Upper lobe of left lung (tissue), 6 donors: ENCODE data around the gene XKR3. TPM values are rescaled to one million over a fixed set of nuclear protein-coding genes. Genes with fewer than 3 reads are reported as not detected.

Experiments
- ATAC-seq, 2 donors: fragments of 200-7000 bp; cut with Tn5 transposase; one replicate each; pipeline ENCODE4 v1.9.1; 2022; ENCODE audit warnings: mild to moderate bottlenecking in 2 of 2, moderate library complexity in 2 of 2; ENCODE audit not compliant: low FRiP score in 2 of 2
- DNase-seq, 2 donors: peaks; one replicate each; pipeline ENCODE4 v3.0.0-alpha.2; 2019 to 2020
- H3K27ac ChIP-seq, 4 donors: fragments of 200-600 bp; sonication (generic); one replicate each; pipeline ENCODE4 v1.5.1; 2016 to 2019
- H3K27me3 ChIP-seq, 4 donors: fragments of 200-600 bp; sonication (generic); one replicate each; pipeline ENCODE4 v1.5.1; 2017 to 2019
- H3K36me3 ChIP-seq, 4 donors: fragments of 200-600 bp; sonication (generic); one replicate each; pipeline ENCODE4 v1.5.1; 2016 to 2019
- H3K4me1 ChIP-seq, 4 donors: fragments of 200-600 bp; sonication (generic); one replicate each; pipeline ENCODE4 v1.5.1; 2018 to 2019
- H3K4me3 ChIP-seq, 4 donors: fragments of 200-600 bp; sonication (generic); one replicate each; pipeline ENCODE4 v1.5.1; 2017 to 2019; ENCODE audit warnings: mild to moderate bottlenecking in 2 of 4, moderate library complexity in 1 of 4
- H3K9me3 ChIP-seq, 4 donors: fragments of 200-600 bp; sonication (generic); one replicate each; pipeline ENCODE4 v1.5.1; 2018 to 2019
- CTCF ChIP-seq, 6 experiments: fragments of 450-650 bp in 4 of 6; fragments of 200-600 bp in 2 of 6; sonication (generic) in 2 of 6; IDR thresholded peaks; one replicate each; pipeline ENCODE4 v1.5.1; 2016 to 2019; ENCODE audit warnings: antibody characterized with exemption in 6 of 6
- EP300 ChIP-seq, 4 donors: sonication (generic); formaldehyde crosslinking; IDR thresholded peaks; one replicate each; pipeline ENCODE4 v1.5.1; 2017; ENCODE audit warnings: antibody characterized with exemption in 4 of 4, control low read depth in 2 of 4
- POLR2A ChIP-seq, 4 donors: fragments of 450-650 bp; IDR thresholded peaks; one replicate each; pipeline ENCODE4 v1.5.1; 2016 to 2017; ENCODE audit warnings: antibody characterized with exemption in 4 of 4, mild to moderate bottlenecking in 2 of 4
- POLR2AphosphoS5 ChIP-seq, 2 donors: sonication (generic); formaldehyde crosslinking; IDR thresholded peaks; one replicate each; pipeline ENCODE4 v1.5.1; 2017; ENCODE audit warnings: antibody characterized with exemption in 2 of 2
- WGBS, 2 donors: methylation state at CpG; one replicate each; pipeline ENCODE4 v1.1.5; 2017 to 2018; 5-methylcytosine and 5-hydroxymethylcytosine counted together
- total RNA-seq, 6 donors: library from RNA; depleted of rRNA in 4 of 6; stranded (reverse); fragments of >200 nt in 4 of 6; gene quantifications; one replicate each; pipeline versions ENCODE4 v1.1.0 to v1.2.1, GENCODE V29; 2016 to 2021
- donor health status: DM: no; HTN: no; CAD: no; lungs with moderate emphysema.
- donor health status: DM: no; HTN: yes; CAD: no; lungs with severe emphysema.

XKR3 gene
- total RNA-seq, 6 donors from 2014 or later: not detected

- DNase-seq: no peak
Measured at GRCh38 chr22:16807109-16807508, 18.1 kb downstream of the XKR3 start.

GRCh38 chr22:16806401-16806800, 18.8 kb downstream of the XKR3 start:
- no peaks in the 10 kb centered on the region for H3K4me1 ChIP-seq
- no peak for TF ChIP-seq EP300 (IDR thresholded peaks at IDR 0.05)
- no peak for TF ChIP-seq POLR2AphosphoS5 (IDR thresholded peaks at IDR 0.05)
- TF ChIP-seq CTCF (IDR thresholded peaks at IDR 0.05): no peak
- TF ChIP-seq POLR2A (IDR thresholded peaks at IDR 0.05): no peak
- no peaks in the 10 kb centered on the region for H3K36me3 ChIP-seq
- H3K9me3 ChIP-seq: no peaks in the 10 kb centered on the region
- H3K4me3 ChIP-seq: no peak overlapping the region
- H3K27me3 ChIP-seq: no peaks in the 10 kb centered on the region
- H3K27ac ChIP-seq: no peak overlapping the region
- 82 to 88% methylated on average over 5 of the region's 5 CpGs for WGBS, 2 donors
- ATAC-seq (no peak), DNase-seq (no peak)

More at GRCh38 chr22:16807109-16807508, 18.1 kb downstream of the XKR3 start:
- 33 to 59% methylated on average over 2 of the region's 2 CpGs for WGBS, 2 donors
- H3K27me3 ChIP-seq: no peaks in the 10 kb centered on the region
- H3K4me3 ChIP-seq: no peak overlapping the region
- no peak for ATAC-seq
- H3K9me3 ChIP-seq: no peaks in the 10 kb centered on the region
- H3K4me1 ChIP-seq: no peaks in the 10 kb centered on the region
- H3K27ac ChIP-seq: no peak overlapping the region
- H3K36me3 ChIP-seq: no peaks in the 10 kb centered on the region
- TF ChIP-seq EP300 (IDR thresholded peaks at IDR 0.05): no peak

GRCh38 chr22:16804882-16805281, 20.3 kb downstream of the XKR3 start:
- WGBS, 2 donors: 61 to 70% methylated on average over 2 of the region's 2 CpGs
- no peaks in the 10 kb centered on the region for H3K27me3 ChIP-seq
- no peak overlapping the region for H3K27ac ChIP-seq
- H3K4me1 ChIP-seq: no peaks in the 10 kb centered on the region
- no peaks in the 10 kb centered on the region for H3K36me3 ChIP-seq
- H3K9me3 ChIP-seq: no peaks in the 10 kb centered on the region
- DNase-seq (no peak), ATAC-seq (no peak)
- TF ChIP-seq POLR2A (IDR thresholded peaks at IDR 0.05): no peak
- TF ChIP-seq POLR2AphosphoS5 (IDR thresholded peaks at IDR 0.05): no peak
- TF ChIP-seq EP300 (IDR thresholded peaks at IDR 0.05): no peak
- no peak overlapping the region for H3K4me3 ChIP-seq

- Histone ChIP-seq H3K9me3 (no peaks in the 10 kb centered on the region), H3K27ac (no peak overlapping the region), H3K4me3 (no peak overlapping the region), H3K36me3 (no peaks in the 10 kb centered on the region), H3K27me3 (no peaks in the 10 kb centered on the region), H3K4me1 (no peaks in the 10 kb centered on the region)
- ATAC-seq: no peak
- TF ChIP-seq EP300 (IDR thresholded peaks at IDR 0.05): no peak
- 75 to 80% methylated on average over 4 of the region's 4 CpGs for WGBS, 2 donors
- no peak for DNase-seq
Measured at GRCh38 chr22:16803255-16803917, 21.8 kb downstream of the XKR3 start.

- Histone ChIP-seq H3K27me3 (no peaks in the 10 kb centered on the region), H3K9me3 (no peaks in the 10 kb centered on the region), H3K36me3 (no peaks in the 10 kb centered on the region), H3K4me1 (no peaks in the 10 kb centered on the region), H3K4me3 (no peak overlapping the region), H3K27ac (no peak overlapping the region)
- DNase-seq (no peak), ATAC-seq (no peak)
- 84 to 90% methylated on average over 3 of the region's 3 CpGs for WGBS, 2 donors
- TF ChIP-seq EP300 (IDR thresholded peaks at IDR 0.05): no peak
- TF ChIP-seq POLR2A (IDR thresholded peaks at IDR 0.05): no peak
- TF ChIP-seq POLR2AphosphoS5 (IDR thresholded peaks at IDR 0.05): no peak
- no peak for TF ChIP-seq CTCF (IDR thresholded peaks at IDR 0.05)
Measured at GRCh38 chr22:16801571-16801970, 23.6 kb downstream of the XKR3 start.

GRCh38 chr22:16801088-16801487, 24.1 kb downstream of the XKR3 start:
- H3K27me3 ChIP-seq: no peaks in the 10 kb centered on the region
- no peak overlapping the region for H3K4me3 ChIP-seq
- H3K4me1 ChIP-seq: no peaks in the 10 kb centered on the region
- no peak for ATAC-seq
- H3K27ac ChIP-seq: no peak overlapping the region
- no peaks in the 10 kb centered on the region for H3K36me3 ChIP-seq
- 83 to 86% methylated on average over 3 of the region's 3 CpGs for WGBS, 2 donors
- H3K9me3 ChIP-seq: no peaks in the 10 kb centered on the region
- no peak for TF ChIP-seq POLR2A (IDR thresholded peaks at IDR 0.05)
- no peak for TF ChIP-seq EP300 (IDR thresholded peaks at IDR 0.05)
- no peak for TF ChIP-seq POLR2AphosphoS5 (IDR thresholded peaks at IDR 0.05)
- no peak for TF ChIP-seq CTCF (IDR thresholded peaks at IDR 0.05)
- DNase-seq: no peak
